OCI-LY3 (cell line): ENCODE measurements around the gene PVRIG.

Experiments used
- CTCF ChIP-seq: fragments of 200-600, 300-600 bp; sonication (generic); IDR thresholded peaks from 2 replicates; pipeline ENCODE4 v1.5.1; 2014; ENCODE audit warnings: antibody characterized with exemption, low read length, low read depth
- EZH2phosphoT487 ChIP-seq: fragments of 200-600 bp; shearing (Covaris generic); IDR thresholded peaks from 2 replicates; pipeline ENCODE4 v1.6.1; 2018; ENCODE audit warnings: antibody characterized with exemption, mixed run types, low read depth

GRCh38 chr7:100208911-100209408 lies 10.8 kb upstream of the PVRIG start:
- TF ChIP-seq CTCF = no peak
- no peak for TF ChIP-seq EZH2phosphoT487
